CD4-positive, alpha-beta T cell (primary cell): Measurements from ENCODE around the gene BRD3. TPM values are rescaled to one million over a fixed set of nuclear protein-coding genes. Genes with fewer than 3 reads are reported as not detected.

Experiments
- ATAC-seq: fragments of 200-7000 bp; cut with Tn5 transposase; one replicate; pipeline ENCODE4 v1.10.0; 2022; ENCODE audit warnings: mild to moderate bottlenecking; ENCODE audit not compliant: poor library complexity
- CTCF ChIA-PET: fragments of 350-600 bp; sonication (Branson Sonifier 250); formaldehyde crosslinking; loops from one replicate; lab custom pipeline; 2021; ENCODE audit warnings: antibody characterized with exemption, inconsistent platforms; lab: Charles Lee
- POLR2A ChIA-PET: fragments of 350-600 bp; sonication (Branson Sonifier 250); formaldehyde crosslinking; loops from one replicate; lab custom pipeline; 2021; ENCODE audit warnings: antibody characterized with exemption, inconsistent platforms; lab: Charles Lee
- DNase-seq, 14 experiments: peaks; one replicate each; pipeline ENCODE4 v3.0.0-alpha.2; 2013 to 2020; ENCODE audit warnings: mixed read lengths in 2 of 14
- H3K27ac ChIP-seq, 2 donors: one replicate each; pipeline versions ENCODE4 v1.5.1 to v1.7.0; 2013; ENCODE audit warnings: low read length in 2 of 2, low read depth in 1 of 2, mild to moderate bottlenecking in 1 of 2
- H3K27me3 ChIP-seq, 2 experiments: 1 replicate in 1 of 2; 2 replicates in 1 of 2; pipeline versions ENCODE4 v1.6.1 to v1.7.0; 2013; ENCODE audit warnings: low read length in 2 of 2, control low read depth in 1 of 2, mild to moderate bottlenecking in 1 of 2, moderate library complexity in 1 of 2; ENCODE audit not compliant: insufficient read depth in 2 of 2, control insufficient read depth in 1 of 2
- H3K36me3 ChIP-seq: one replicate; pipeline ENCODE4 v1.6.1; 2013; ENCODE audit warnings: low read length, control low read depth; ENCODE audit not compliant: insufficient read depth
- H3K4me1 ChIP-seq: one replicate; pipeline ENCODE4 v1.6.1; 2013; ENCODE audit warnings: low read length, control low read depth; ENCODE audit not compliant: insufficient read depth
- H3K4me3 ChIP-seq: one replicate; pipeline ENCODE4 v1.5.1; 2013; ENCODE audit warnings: mild to moderate bottlenecking, low read length, moderate library complexity
- H3K9me3 ChIP-seq, 2 experiments: 1 replicate in 1 of 2; 2 replicates in 1 of 2; pipeline versions ENCODE4 v1.6.1 to v1.7.0; 2013; ENCODE audit warnings: low read length in 2 of 2, mild to moderate bottlenecking in 2 of 2, control low read depth in 1 of 2, moderate library complexity in 1 of 2; ENCODE audit not compliant: control insufficient read depth in 1 of 2, insufficient read depth in 1 of 2
- H3K27ac Mint-ChIP-seq: one replicate; pipeline ENCODE4 v1.8.0; 2020; ENCODE audit warnings: mixed read lengths
- H3K27me3 Mint-ChIP-seq: one replicate; pipeline ENCODE4 v1.8.0; 2021; ENCODE audit warnings: mixed read lengths
- H3K36me3 Mint-ChIP-seq: one replicate; pipeline ENCODE4 v1.8.0; 2021; ENCODE audit warnings: low read depth, mixed read lengths
- H3K4me1 Mint-ChIP-seq: one replicate; pipeline ENCODE4 v1.8.0; 2021; ENCODE audit warnings: low read depth, mixed read lengths
- H3K4me3 Mint-ChIP-seq: one replicate; pipeline ENCODE4 v1.8.0; 2020; ENCODE audit warnings: mild to moderate bottlenecking, mixed read lengths
- H3K9me3 Mint-ChIP-seq: one replicate; pipeline ENCODE4 v1.8.0; 2020; ENCODE audit warnings: mixed read lengths
- CTCF ChIP-seq: fragments of 200-600 bp; IDR thresholded peaks from one replicate; pipeline ENCODE4 v1.8.0; 2022; ENCODE audit warnings: antibody characterized with exemption, mild to moderate bottlenecking
- intact Hi-C, 2 experiments: fragments of 100-400 bp; cut with DNase I in 1 of 2; cut with micrococcal nuclease in 1 of 2; formaldehyde crosslinking; loops; one replicate each; pipeline versions ENCODE4 v1.15.1 to v1.9.0; 2023 to 2025; cut with DNase I, micrococcal nuclease
- total RNA-seq, 174 experiments: library from RNA in 2 of 174; stranded (reverse) in 2 of 174; gene quantifications; one replicate each; pipeline ENCODE4 v1.2.3 and lab custom pipeline; 2021 to 2026

Gene BRD3
- total RNA-seq, 2 experiments from 2014 or later, result 26.7 to 29.0 TPM

GRCh38 chr9:134066913-134067851 is 644 bp downstream of the BRD3 start:
- Histone ChIP-seq H3K9me3 (no peaks in the 10 kb centered on the region), H3K27me3 (peaks cover 9 to 15% of the 10 kb centered on the region in 2 experiments), H3K27ac (no peak overlapping the region), H3K4me1 (peaks cover 56% of the 10 kb centered on the region), H3K36me3 (peaks cover 7% of the 10 kb centered on the region), H3K4me3 (peak overlapping the region; percentile 79)
- TF ChIP-seq CTCF, result no peak
- intact Hi-C loops, result loop anchor here in 1 of 2 experiments (2.0 to 10.0 kb wide), 2 partner anchors 262 to 1838 kb away; partner anchors contain the start of gene CAMSAP1
- ATAC-seq (peak; percentile 5), DNase-seq (peak in 11 of 14 experiments; percentile 12 to 86 (median 39))
- Mint-ChIP-seq H3K4me3 (peak overlapping the region; percentile 95), H3K9me3 (no peaks in the 10 kb centered on the region), H3K36me3 (peaks cover 16% of the 10 kb centered on the region), H3K27me3 (peaks cover 22% of the 10 kb centered on the region), H3K27ac (peak overlapping the region; percentile 92), H3K4me1 (peaks cover 46% of the 10 kb centered on the region)
- CTCF ChIA-PET, result interaction anchor here (1.1 kb wide), 1 partner anchor 42 kb away, joined by 3 read pairs; the partner anchor contains the start of gene BRD3OS
- POLR2A ChIA-PET, result interaction anchor here (0.9 to 2.0 kb wide), 6 partner anchors 25 to 389 kb away, joined by 3 to 10 read pairs (median 5); partner anchors contain the start of genes BRD3OS, RNU6ATAC and WDR5

- CTCF ChIA-PET, result interaction anchor here (1.1 kb wide), 1 partner anchor 41 kb away, joined by 3 read pairs; the partner anchor contains the start of gene BRD3OS
- H3K36me3 ChIP-seq, result peaks cover 7% of the 10 kb centered on the region
- H3K9me3 Mint-ChIP-seq, result no peaks in the 10 kb centered on the region
- peaks cover 22% of the 10 kb centered on the region for H3K27me3 Mint-ChIP-seq
- peak overlapping the region; percentile 92 for H3K27ac Mint-ChIP-seq
- no peak for TF ChIP-seq CTCF
- POLR2A ChIA-PET, result interaction anchor here (0.8 to 2.0 kb wide), 7 partner anchors 24 to 1036 kb away, joined by 3 to 10 read pairs (median 4); partner anchors contain the start of genes BRD3OS, GTF3C5, RNU6ATAC and WDR5
- H3K36me3 Mint-ChIP-seq, result peaks cover 16% of the 10 kb centered on the region
- peaks cover 46% of the 10 kb centered on the region for H3K4me1 Mint-ChIP-seq
- H3K27ac ChIP-seq, result peak overlapping the region; percentile 35 to 39
- peaks cover 63% of the 10 kb centered on the region for H3K4me1 ChIP-seq
- H3K9me3 ChIP-seq, result no peaks in the 10 kb centered on the region
- H3K27me3 ChIP-seq, result peaks cover 9 to 15% of the 10 kb centered on the region in 2 experiments
- ATAC-seq, result no peak
- H3K4me3 ChIP-seq, result peak overlapping the region; percentile 79
- peak in 3 of 14 experiments; percentile 11 to 34 (median 34) for DNase-seq
- intact Hi-C loops, result loop anchor here in 1 of 2 experiments (2.0 to 10.0 kb wide), 2 partner anchors 262 to 1838 kb away; partner anchors contain the start of gene CAMSAP1
- H3K4me3 Mint-ChIP-seq, result peak overlapping the region; percentile 95
These were observed 1.3 kb downstream of the BRD3 start for GRCh38 chr9:134066526-134066912.
